ENCODE results near the gene COG7.

COG7 gene

GRCh38 chr16:23379707-23380106, 73.3 kb downstream of the COG7 start:
- ATAC-seq = no peak
- TF ChIP-seq ZNF70 (CRISPR knock-in tag; IDR thresholded peaks at IDR 0.05) (no peak), BACH2 (CRISPR knock-in tag; IDR thresholded peaks at IDR 0.05; ENCODE audit: borderline replicate concordance) (no peak), TSHZ2 (CRISPR knock-in tag; IDR thresholded peaks at IDR 0.05) (no peak), ZNF565 (CRISPR knock-in tag; conservative IDR thresholded peaks at IDR 0.05; ENCODE audit: low read depth) (no peak), CSDC2 (CRISPR knock-in tag; IDR thresholded peaks at IDR 0.05) (no peak), ZC3H10 (CRISPR knock-in tag; IDR thresholded peaks at IDR 0.05) (no peak), POU6F1 (CRISPR knock-in tag; IDR thresholded peaks at IDR 0.05; ENCODE audit: borderline replicate concordance, low read depth) (no peak), ZFP30 (CRISPR knock-in tag; IDR thresholded peaks at IDR 0.05) (no peak), RARB (CRISPR knock-in tag; IDR thresholded peaks at IDR 0.05) (no peak), ARNTL (CRISPR knock-in tag; IDR thresholded peaks at IDR 0.05; ENCODE audit: borderline replicate concordance, low read depth) (no peak), CREB5 (CRISPR knock-in tag; IDR thresholded peaks at IDR 0.05; ENCODE audit: low read depth) (no peak), ISL1 (CRISPR knock-in tag; IDR thresholded peaks at IDR 0.05) (no peak), CSRNP3 (CRISPR knock-in tag; IDR thresholded peaks at IDR 0.05) (no peak), ESRRG (CRISPR knock-in tag; IDR thresholded peaks at IDR 0.05) (no peak), PATZ1 (CRISPR knock-in tag; IDR thresholded peaks at IDR 0.05; ENCODE audit: borderline replicate concordance) (no peak), ZNF8 (CRISPR knock-in tag; IDR thresholded peaks at IDR 0.05) (no peak), PPARA (CRISPR knock-in tag; IDR thresholded peaks at IDR 0.05; ENCODE audit: borderline replicate concordance) (no peak), OSR1 (CRISPR knock-in tag; IDR thresholded peaks at IDR 0.05) (no peak), TOX (CRISPR knock-in tag; IDR thresholded peaks at IDR 0.05; ENCODE audit: borderline replicate concordance) (no peak), GLIS3 (CRISPR knock-in tag; IDR thresholded peaks at IDR 0.05) (no peak)

GRCh38 chr16:23378921-23379320, 74.1 kb downstream of the COG7 start:
- TF ChIP-seq TOX (CRISPR knock-in tag; IDR thresholded peaks at IDR 0.05; ENCODE audit: borderline replicate concordance) = no peak
- no peak for TF ChIP-seq ZC3H10 (CRISPR knock-in tag; IDR thresholded peaks at IDR 0.05)
- no peak for TF ChIP-seq ESRRG (CRISPR knock-in tag; IDR thresholded peaks at IDR 0.05)
- TF ChIP-seq ZNF70 (CRISPR knock-in tag; IDR thresholded peaks at IDR 0.05) = no peak
- TF ChIP-seq ISL1 (CRISPR knock-in tag; IDR thresholded peaks at IDR 0.05) = no peak
- no peak for TF ChIP-seq GLIS3 (CRISPR knock-in tag; IDR thresholded peaks at IDR 0.05)
- no peak for TF ChIP-seq TSHZ2 (CRISPR knock-in tag; IDR thresholded peaks at IDR 0.05)
- TF ChIP-seq RARB (CRISPR knock-in tag; IDR thresholded peaks at IDR 0.05) = no peak
- TF ChIP-seq ZFP30 (CRISPR knock-in tag; IDR thresholded peaks at IDR 0.05) = no peak
- TF ChIP-seq PPARA (CRISPR knock-in tag; IDR thresholded peaks at IDR 0.05; ENCODE audit: borderline replicate concordance) = no peak
- no peak for TF ChIP-seq OSR1 (CRISPR knock-in tag; IDR thresholded peaks at IDR 0.05)
- TF ChIP-seq TCF4 (CRISPR knock-in tag; IDR thresholded peaks at IDR 0.05; ENCODE audit: borderline replicate concordance) = no peak
- TF ChIP-seq ARNTL (CRISPR knock-in tag; IDR thresholded peaks at IDR 0.05; ENCODE audit: borderline replicate concordance, low read depth) = no peak
- no peak for TF ChIP-seq PATZ1 (CRISPR knock-in tag; IDR thresholded peaks at IDR 0.05; ENCODE audit: borderline replicate concordance)
- no peak for TF ChIP-seq SNAI2 (CRISPR knock-in tag; IDR thresholded peaks at IDR 0.05)
- TF ChIP-seq ZNF8 (CRISPR knock-in tag; IDR thresholded peaks at IDR 0.05) = no peak
- no peak for ATAC-seq
